OCI-LY7 (cell line): ENCODE results near the gene VNN1.

Experiments
- CTCF ChIP-seq: fragments of 200-600 bp; sonication (generic); conservative IDR thresholded peaks from 2 replicates; pipeline ENCODE4 v1.5.1; 2014; ENCODE audit warnings: mild to moderate bottlenecking, antibody characterized with exemption, low read length, moderate library complexity, mixed read lengths
- EZH2phosphoT487 ChIP-seq: fragments of 200-600 bp; sonication (generic); IDR thresholded peaks from 2 replicates; pipeline ENCODE4 v1.6.1; 2018; ENCODE audit warnings: low read depth, borderline replicate concordance, mild to moderate bottlenecking, mixed run types, antibody characterized with exemption, low read length, moderate library complexity, mixed read lengths

GRCh38 chr6:132708771-132709170 is 5.1 kb downstream of the VNN1 start:
- no peak for TF ChIP-seq CTCF
- TF ChIP-seq EZH2phosphoT487 = no peak
